Panc1 (cell line): Measurements from ENCODE around the gene YRDC.

Experiments used
- POLR2AphosphoS5 ChIP-seq: IDR thresholded peaks from 2 replicates; pipeline ENCODE4 v1.6.1; 2012; ENCODE audit warnings: mild to moderate bottlenecking, low read depth, low read length, moderate library complexity
- REST ChIP-seq, 2 experiments: IDR thresholded peaks; 2 replicates each; pipeline ENCODE4 v1.6.1; 2011 to 2012; ENCODE audit warnings: low read depth in 2 of 2, control low read depth in 1 of 2, low read length in 1 of 2, mild to moderate bottlenecking in 1 of 2, moderate library complexity in 1 of 2; ENCODE audit not compliant: insufficient read depth in 1 of 2
- SIN3A ChIP-seq: IDR thresholded peaks from 2 replicates; pipeline ENCODE4 v1.6.1; 2012; ENCODE audit warnings: low read depth, mild to moderate bottlenecking, low read length, moderate library complexity, borderline replicate concordance; ENCODE audit not compliant: insufficient read depth
- TCF7L2 ChIP-seq: IDR thresholded peaks from 2 replicates; pipeline ENCODE4 v1.6.1; 2011; ENCODE audit warnings: mild to moderate bottlenecking, low read depth, low read length, inconsistent platforms
- TF ChIP-seq, protein P1 (sequence below): fragments of 450-650 bp; IDR thresholded peaks from 2 replicates; pipeline ENCODE4 v1.5.1; 2017; ENCODE audit warnings: mild to moderate bottlenecking

GRCh38 chr1:37817481-37817880 is 9.5 kb upstream of the YRDC start:
- no peak for TF ChIP-seq REST (IDR thresholded peaks at IDR 0.05; ENCODE audit: insufficient read depth in 1 of 2, low read depth in 2 of 2, low read length in 1 of 2)
- TF ChIP-seq, protein P1, sequence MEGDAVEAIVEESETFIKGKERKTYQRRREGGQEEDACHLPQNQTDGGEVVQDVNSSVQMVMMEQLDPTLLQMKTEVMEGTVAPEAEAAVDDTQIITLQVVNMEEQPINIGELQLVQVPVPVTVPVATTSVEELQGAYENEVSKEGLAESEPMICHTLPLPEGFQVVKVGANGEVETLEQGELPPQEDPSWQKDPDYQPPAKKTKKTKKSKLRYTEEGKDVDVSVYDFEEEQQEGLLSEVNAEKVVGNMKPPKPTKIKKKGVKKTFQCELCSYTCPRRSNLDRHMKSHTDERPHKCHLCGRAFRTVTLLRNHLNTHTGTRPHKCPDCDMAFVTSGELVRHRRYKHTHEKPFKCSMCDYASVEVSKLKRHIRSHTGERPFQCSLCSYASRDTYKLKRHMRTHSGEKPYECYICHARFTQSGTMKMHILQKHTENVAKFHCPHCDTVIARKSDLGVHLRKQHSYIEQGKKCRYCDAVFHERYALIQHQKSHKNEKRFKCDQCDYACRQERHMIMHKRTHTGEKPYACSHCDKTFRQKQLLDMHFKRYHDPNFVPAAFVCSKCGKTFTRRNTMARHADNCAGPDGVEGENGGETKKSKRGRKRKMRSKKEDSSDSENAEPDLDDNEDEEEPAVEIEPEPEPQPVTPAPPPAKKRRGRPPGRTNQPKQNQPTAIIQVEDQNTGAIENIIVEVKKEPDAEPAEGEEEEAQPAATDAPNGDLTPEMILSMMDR, result no peak
- TF ChIP-seq POLR2AphosphoS5, result no peak
- TF ChIP-seq TCF7L2, result no peak
- no peak for TF ChIP-seq SIN3A
